RPMI8226 (cell line): ENCODE results near the gene SEMA3C.

Source experiments
- DNase-seq: peaks from one replicate; pipeline ENCODE4 v3.0.0-alpha.2; 2015

SEMA3C gene

DNA sequence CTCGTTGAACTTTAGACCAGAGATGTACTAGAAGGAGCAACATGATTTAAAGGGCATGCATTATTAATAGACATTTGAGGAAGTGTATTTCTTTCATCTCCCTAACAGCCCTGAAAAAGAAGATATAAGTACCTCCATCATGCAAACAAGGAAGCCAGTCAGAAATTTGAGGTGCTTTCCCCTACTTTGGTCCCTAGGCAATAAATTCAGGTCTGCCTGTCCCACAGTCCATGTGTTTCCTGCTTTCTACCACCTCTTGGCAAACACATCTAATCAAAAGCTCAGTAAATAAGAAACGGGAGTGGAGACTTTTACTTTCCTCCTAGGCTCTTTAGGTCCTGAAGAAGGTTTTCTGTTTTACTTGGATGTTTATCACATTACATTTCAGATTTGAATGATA lies 5.2 kb upstream of the SEMA3C start:
- DNase-seq: no peak

DNA sequence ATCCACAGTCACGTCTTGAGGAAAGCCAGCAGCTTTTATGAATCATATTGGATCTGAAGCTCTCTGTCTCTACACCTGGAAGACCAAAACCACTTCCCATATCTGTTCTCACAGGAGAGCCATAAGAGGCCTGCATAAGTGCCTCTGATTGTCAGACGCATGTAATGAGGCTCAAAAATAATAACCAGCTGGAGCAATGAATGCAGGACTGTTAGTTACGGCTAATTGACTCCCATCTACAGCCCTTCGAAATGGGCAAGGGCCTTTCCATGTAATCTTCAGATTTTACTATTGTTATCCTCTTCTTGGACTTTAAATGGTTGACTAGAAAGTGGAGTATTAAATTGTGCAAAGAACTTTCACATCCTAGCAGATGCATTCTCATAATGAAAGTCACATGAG lies 4.4 kb upstream of the SEMA3C start:
- no peak for DNase-seq

DNA sequence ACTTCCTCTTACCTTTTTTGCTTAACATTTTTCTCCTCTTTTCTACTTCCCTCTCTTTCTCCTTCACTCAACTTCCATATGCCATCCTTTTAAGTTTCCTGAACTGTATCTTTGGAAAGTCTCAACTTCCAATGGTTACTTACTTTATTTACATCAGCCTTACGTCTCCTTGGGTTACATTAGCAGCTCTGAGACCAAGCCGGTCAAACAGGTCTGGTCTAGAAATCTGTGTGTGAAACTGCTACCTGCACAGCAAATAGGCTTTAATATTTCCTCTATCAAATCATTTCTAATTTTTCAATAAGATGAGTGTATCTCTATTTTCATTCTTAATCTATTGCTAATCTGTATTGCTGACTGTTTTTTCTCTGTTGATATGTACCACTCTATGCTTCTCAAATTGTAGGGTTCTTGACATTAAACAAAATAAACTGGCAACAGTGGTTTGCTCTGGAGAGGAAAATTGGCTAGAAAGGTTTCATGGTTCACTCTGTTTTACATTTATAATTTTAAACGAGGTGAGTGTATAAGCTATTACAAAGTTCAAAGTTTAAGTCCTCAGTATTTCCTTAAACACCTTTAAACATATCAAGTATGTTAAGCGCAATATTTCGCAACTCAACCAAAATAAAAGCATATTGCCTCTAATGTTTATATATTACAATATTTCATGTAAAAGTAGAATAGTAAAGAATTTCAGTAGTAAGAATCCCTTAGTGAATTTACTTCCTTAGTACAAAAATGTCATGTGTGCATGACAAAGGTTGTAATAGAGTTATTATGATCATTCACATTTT lies 3.6 kb upstream of the SEMA3C start:
- no peak for DNase-seq

DNA sequence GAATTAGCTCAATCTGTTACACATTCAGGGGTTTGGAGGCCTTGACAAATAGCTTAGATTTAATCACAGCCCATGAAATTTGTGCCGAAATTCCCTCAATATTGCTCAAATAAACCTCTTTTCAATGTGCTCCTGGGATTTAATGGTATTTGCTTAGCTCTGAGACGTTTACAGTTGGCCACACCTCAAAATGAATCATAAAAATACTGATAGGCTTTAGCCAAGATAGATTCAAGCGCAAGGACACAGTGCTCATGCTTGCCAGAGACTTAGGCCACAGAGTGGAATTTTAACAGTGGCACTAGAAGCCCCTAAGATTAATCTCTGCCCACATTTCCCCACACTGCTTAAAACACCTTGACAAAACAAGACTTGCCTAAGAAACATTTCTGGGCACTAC lies 2.3 kb upstream of the SEMA3C start:
- no peak for DNase-seq

DNA sequence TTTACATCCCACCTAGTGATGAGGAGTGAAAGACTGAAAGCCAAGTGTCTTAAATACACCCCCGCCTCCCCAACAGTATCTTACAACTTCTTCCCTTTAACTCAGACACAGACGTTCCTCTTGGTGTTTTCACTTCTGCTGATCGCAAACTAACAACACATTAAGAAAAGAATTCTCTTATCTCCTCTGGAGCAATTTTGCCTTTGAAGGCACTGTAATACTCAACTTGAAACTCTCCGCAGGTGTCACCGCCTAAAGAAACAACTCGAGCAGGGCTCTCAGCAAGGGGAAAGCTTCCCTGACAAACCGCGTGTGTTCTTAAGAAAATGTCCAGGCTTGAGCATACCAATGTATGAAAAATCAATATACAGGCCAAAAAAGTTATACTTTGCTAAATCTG lies 452 bp downstream of the SEMA3C start:
- DNase-seq: peak; percentile 62

DNA sequence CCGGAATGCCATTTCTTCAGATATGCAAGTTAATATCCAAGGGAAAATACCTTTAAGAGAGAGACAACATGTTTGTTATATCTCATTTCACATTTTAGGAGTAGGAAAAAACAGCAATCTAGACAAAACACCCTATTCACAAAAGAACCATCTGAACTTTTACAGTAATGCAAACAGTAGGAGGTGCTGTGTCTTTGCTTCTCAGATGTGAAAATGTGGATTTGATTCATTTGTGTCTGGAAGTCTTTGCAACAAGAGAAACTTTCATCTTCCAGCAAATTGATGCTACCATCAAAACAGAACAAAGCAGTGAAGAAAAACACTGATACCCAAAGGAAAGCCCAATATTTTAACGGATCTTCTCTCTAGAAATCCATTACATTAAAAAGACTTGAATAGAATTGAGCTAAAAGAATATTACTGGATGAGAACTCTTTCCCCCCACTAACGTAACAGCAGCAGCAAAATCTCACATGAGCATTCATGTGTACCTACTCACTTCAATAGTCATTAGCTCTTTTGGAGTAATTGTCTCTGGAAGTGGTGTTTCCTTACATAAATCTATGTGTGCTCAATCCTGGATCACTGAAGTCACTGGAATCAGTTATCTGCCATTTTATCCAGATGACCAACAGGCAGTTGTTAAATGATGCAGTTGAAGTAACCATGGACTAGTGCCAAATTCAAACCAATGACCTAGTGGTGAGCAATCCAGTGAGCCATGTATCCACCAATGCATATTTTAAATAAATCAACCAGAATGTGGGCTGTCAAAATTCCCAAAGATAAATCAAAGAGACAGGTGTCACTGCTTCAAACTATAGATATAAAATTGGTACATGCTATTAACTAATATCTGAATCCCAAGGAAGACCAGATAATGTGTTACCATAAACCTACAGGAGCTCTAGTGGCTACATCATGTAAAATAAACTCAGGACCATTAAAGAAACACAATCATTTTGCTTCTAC lies 1.8 kb downstream of the SEMA3C start:
- no peak for DNase-seq

DNA sequence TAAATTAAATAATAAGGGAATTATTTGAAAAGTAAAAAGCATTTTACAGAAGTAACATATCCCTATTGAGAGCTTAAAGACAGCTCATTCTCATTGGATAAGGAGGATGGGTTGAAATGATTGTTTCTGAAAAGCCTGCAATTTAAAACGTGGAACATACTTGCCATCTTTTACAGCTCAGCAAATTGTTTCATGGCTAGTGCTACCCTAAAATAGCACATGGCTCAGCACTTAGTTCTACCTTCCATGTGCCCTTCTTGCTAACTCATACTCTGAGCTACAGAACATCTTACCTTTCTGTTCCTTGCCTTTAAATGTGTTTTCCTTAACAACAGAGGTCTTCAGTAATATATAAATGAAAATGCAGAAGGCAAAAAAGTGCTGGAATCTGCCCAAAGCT lies 8.6 kb downstream of the SEMA3C start:
- DNase-seq: peak; percentile 34

DNA sequence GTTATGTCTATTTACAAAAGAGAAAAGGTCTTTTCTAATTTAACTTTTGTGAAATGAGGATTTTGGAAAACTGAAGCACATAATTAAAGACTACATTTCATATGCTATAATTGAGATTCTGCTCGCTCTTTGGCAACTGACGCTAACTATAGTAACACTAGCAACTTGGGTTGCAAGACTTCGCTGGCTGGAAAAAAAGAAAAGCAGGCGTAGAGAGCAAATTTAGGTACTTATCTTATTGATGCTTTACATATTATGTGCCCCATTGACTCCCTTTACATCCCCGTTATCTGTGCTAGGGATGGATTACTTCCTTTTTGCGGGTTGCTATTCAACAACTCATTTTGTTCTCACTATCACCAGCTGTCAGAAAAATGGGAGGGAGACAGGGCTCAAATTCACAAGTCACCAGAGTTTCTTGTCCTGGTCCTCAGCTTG lies 10.5 kb downstream of the SEMA3C start:
- DNase-seq: no peak

DNA sequence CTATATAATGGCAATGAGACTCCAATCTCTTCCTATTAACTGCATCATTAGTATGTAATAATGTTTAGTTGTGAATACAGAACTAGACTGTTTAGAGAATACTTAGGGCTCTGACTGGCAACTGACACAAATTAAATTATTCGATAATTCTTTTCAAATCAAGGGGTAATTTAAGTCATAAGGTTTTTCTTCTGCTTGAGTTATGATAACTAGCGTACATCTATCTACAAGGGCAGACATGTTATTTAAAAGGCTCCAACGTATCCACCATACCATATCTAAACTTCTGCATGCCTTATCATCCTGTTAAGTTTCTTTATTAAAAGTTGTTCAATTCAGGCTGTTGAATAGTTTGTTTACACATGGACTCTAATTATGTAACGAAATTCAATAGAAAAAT lies 11.2 kb downstream of the SEMA3C start:
- DNase-seq: no peak

DNA sequence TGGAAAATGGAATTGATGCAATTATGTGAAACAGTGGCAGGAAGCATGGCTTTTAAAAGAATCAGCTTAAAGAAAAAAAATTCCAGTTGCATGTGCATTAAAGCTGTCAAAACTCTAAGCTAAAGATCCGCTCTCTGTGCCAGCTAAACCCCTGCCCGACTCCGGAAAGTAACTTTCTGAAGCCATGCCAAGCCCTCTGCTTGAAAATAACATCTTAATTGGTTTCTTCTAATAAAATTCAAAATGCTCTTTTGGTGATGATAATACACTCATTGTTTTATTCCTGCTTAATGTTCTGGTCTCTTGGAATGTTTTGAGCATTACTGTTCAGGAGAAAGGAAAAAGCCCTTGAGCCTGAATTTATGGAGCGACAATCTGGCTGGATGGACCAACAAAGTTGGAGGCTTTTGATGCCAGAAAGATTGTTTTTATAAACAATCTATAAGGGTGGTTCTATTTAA lies 11.7 kb downstream of the SEMA3C start:
- peak; percentile 18 for DNase-seq

DNA sequence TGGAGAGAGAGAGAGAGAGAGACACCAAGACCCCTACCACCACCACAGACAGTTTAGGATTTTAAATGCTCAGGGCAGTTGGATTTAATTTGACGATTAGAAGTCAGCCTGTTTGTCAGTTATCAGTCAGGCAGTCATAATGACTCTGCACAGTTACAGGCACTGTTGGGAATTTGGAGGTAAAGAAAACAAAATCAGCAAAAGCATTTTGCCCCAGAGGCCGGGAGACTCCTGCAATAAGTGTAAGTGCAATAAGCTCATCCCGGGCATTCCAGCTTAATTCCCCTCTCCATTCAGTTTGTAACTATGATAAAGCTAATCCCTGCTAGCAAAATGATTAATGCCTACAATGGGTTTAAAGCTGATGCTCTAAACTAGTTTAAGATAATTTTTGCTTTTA lies 13.5 kb downstream of the SEMA3C start:
- DNase-seq: no peak

DNA sequence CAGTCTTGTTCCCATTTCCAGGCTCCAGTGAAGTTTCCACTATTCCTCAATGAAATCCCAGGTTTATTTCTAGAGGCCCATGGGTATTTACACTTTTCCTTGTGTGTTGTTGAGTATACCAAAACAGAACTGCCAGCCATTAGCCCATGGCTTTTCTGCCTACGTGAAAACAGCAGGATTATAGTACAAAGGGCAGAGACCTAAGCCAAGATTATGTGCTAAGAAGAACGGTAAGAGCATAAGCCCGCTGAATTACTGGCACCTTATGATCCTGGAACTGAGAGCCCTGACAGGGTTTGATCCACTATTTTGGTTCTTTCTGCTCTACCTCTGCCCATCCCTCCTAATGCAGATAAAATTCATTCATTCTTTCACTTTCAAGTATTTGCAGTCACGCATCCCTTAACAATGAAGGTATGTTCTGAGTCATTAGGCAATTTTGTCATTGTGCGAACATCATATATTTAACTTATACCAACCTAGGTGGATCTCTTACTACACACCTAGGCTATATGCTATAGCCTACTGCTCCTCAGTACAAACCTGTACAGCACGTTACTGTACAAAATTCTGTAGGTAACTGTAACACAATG lies 16.0 kb downstream of the SEMA3C start:
- no peak for DNase-seq

DNA sequence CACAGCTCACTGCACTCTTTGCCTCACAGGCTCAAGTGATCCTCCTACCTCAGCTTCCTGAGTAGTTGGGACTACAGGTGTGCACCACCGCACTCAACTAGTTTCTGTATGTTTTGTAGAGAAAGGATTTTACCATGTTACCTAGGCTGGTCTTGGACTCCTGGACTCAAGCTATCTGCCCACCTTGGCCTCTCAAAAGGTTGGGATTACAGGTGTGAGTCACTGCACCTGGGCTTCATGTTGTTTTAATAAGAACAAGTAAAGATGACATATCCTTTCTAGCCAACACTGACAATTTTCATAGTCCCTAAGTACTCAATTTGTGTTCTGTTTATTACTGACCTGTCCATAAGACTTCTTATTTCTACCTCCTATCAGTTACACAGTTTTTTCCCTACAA lies 16.8 kb downstream of the SEMA3C start:
- no peak for DNase-seq

DNA sequence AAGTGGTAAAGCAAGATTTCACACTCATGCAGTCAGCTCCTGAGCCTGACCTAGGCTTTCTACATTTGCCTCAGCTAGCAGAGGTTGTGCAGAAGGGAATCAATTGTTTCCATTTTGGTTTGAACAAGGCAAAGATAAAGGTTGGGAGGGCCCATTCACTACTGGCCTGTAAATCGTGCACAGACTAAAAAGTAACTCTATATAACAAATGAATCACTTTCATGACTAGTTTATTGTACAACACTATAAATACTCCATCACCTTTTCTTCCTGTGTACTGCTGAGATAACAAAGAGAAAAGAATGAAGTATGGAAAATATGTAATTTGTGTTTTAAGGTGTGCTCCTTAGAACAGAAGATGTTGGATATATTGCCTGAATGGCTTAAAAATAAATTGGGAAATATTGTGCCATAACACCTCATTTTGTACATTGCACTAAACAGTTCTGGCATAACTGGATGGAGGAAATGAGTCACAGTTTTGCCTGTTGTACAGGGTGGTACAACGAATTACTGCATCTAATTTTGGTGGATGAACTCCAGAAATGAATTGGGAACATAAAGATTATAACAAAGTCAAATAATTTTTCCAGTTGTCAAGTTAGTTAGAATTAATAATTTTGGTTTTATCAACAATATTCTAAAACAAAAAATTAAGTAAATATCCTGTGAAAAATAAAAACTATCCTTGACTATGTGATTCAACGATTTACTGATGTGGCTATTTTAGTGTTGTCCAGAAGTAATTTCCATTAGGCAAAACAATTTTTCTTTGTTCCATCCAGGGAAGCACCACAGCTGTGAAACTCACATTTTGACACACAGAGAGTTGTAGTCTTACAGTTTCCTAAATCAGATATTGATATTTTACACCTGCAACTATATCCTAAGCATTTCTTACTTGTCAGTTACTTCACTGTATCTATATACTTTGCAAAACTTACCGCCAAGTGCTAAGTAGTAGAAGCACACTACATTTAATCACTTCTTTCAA lies 18.0 kb downstream of the SEMA3C start:
- DNase-seq: no peak

DNA sequence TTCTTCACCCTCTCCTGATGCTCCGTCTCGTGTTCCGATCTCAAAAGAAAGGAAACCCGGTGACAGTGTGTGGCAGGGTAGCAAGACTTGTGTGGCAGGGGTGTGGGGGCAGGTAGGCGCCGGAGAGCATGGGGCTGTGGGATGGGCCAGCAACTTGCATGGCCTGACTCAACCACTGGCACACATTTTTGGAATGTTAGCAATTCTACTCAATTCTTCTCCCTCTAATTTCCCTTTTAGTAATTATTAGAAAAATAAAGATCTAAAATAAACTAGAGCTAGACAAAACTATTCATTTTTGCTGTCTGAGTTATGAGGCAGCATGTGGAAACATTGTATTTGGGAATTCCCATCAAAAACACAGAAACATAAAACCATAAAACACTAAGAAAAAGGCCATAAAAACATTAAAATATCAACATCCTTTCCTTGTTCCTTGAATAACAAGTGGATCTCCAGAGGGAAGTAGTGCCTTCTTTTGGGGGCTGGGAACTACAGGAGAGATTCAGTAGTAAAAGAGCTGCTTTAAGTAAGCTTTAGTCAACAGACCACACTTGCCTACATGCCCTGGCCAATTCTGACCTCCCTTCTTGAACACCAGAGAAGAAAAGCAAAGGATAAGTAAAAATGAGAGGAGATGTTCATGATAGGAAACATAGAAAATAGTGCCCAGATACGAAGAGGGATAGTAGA lies 21.8 kb downstream of the SEMA3C start:
- no peak for DNase-seq

DNA sequence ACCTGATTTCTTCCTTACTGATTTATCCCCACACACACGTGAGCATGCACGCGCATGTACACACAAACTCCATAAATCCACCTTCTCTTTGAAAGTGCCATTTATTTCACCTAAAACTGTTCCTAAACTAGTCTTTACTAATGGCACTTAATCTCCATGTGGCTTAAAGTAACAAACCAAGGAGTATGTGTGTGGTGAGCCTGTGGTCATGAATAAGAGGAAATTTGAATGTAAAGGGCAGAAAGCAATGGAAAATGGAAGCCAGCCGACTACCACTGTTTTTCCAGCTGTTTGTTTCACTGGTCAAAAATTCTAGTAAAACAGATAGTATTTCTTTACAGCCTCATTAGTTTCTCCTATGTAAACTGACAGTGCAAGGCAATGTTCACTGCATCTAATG lies 23.8 kb downstream of the SEMA3C start:
- no peak for DNase-seq

DNA sequence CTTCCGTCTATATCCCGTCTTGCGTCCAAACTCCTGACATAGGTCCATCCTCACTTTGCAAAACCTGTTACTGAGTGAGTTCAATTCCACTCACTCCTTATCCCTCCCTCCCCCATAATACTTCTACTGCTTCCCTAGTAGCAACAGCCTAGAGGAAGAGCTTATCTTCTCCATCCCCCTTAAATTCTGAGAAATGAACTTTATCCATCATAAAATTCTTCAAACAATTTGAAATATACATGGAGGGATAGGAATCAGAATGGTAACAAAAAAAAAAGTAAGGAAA lies 27.6 kb downstream of the SEMA3C start:
- DNase-seq: no peak

DNA sequence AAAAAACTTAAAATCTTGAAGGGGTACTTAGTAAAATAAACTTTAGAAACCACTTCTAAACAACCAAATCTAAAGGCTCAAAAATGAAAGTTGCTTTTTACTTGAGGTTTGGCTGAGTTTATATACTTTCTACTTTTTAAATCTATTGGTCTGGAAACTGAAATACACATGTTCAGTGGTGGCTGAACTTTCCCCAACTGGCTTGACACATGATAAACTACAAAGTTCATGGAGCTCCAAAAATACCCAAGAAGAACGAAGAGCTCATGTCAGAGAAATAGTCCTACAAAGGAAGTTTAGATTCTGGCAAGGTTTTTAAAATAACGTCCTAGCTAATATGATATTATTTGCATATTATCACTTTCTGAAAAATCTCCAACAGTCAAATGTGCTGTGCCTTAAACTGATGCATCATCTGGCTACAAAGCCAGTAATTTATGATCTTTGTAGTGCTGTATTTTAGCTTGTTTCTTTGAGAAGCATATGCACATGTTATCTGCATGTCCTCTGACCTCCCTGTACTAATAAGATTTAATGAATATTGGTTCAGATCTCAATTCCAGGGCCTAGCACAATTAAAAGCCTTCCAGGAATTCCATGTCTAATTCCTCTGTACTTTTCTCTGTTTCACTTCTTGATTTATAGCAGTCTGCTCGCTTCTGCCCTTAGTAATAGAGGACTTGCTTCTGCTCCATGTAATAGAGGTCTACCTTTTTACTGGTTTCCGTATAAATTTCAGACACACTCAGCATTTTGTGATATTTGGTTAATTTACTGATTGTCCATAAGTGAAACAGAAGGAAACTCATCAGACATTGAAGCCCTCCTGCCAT lies 28.2 kb downstream of the SEMA3C start:
- no peak for DNase-seq

DNA sequence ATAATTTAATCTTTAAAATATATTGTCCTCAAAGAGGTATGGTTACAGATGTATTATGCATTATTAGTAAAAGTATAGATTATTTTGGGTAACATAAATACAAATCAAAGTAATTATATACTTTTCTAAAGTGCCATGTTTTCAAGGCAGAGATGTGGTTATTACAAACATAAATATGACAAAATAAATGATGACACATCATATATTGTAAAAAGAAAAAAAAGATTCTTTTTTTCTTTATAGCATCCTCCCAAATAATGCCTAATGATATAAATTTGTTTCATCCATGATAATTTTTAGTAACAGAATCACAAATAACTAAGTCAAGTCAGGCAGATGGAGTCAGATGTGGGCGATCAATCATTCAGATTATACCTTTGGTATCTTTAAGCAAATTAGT lies 29.3 kb downstream of the SEMA3C start:
- no peak for DNase-seq

DNA sequence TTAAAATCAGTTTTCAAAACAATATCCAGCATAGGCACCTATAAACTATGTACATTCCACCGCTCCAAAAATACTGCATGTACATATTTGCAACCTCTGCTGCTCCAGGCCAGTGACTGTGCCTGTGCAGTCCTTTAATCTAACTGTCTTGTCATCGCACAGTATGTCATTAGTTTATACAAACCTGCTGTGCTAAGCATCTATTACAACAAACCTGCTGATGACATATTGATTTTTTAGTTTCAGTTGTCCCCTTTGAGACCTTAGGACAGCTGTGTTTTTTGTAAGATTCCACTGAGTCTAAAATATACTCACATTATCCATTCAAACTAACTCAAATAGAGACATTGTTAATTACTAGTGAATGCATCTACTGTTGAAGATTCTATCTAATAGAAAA lies 33.1 kb downstream of the SEMA3C start:
- DNase-seq: peak; percentile 61
